Activated CD4-positive, alpha-beta T cell treated with anti-CD3 and anti-CD28 coated beads, Interleukin-2, amount 10 ng/mL, durations not matched to agents 7 days and 5 days (primary cell): ENCODE data around the gene SERPINA6. TPM values are rescaled to one million over a fixed set of nuclear protein-coding genes. Genes with fewer than 3 reads are reported as not detected.
"Not testable (repeated sequence)": the region's sequence is repeated elsewhere in the genome, so short reads cannot be mapped to it uniquely, and the experiment has no call there.

Source experiments
- CTCF ChIA-PET: fragments of 350-600 bp; sonication (Branson Sonifier 250); formaldehyde crosslinking; loops from one replicate; lab custom pipeline; 2021; ENCODE audit warnings: antibody characterized with exemption; lab: Charles Lee
- POLR2A ChIA-PET: fragments of 350-600 bp; sonication (Branson Sonifier 250); formaldehyde crosslinking; loops from one replicate; lab custom pipeline; 2021; ENCODE audit warnings: antibody characterized with exemption; lab: Charles Lee
- DNase-seq: peaks from one replicate; pipeline ENCODE4 v3.0.0-alpha.2; 2020
- H3K27ac Mint-ChIP-seq: one replicate; pipeline ENCODE4 v1.8.0; 2021; ENCODE audit warnings: mild to moderate bottlenecking, moderate library complexity, mixed read lengths
- H3K27me3 Mint-ChIP-seq: one replicate; pipeline ENCODE4 v1.8.0; 2021; ENCODE audit warnings: mixed read lengths
- H3K36me3 Mint-ChIP-seq: one replicate; pipeline ENCODE4 v1.8.0; 2021; ENCODE audit warnings: low read depth, mixed read lengths
- H3K4me1 Mint-ChIP-seq: one replicate; pipeline ENCODE4 v1.8.0; 2021; ENCODE audit warnings: mixed read lengths
- H3K4me3 Mint-ChIP-seq: one replicate; pipeline ENCODE4 v1.8.0; 2021; ENCODE audit warnings: mild to moderate bottlenecking, moderate library complexity, mixed read lengths
- H3K9me3 Mint-ChIP-seq: one replicate; pipeline ENCODE4 v1.8.0; 2021; ENCODE audit warnings: mixed read lengths
- total RNA-seq, 2 experiments: library from RNA; stranded (reverse); gene quantifications; one replicate each; pipeline ENCODE4 v1.2.3, GENCODE V29; 2021

The SERPINA6 gene, protein sequence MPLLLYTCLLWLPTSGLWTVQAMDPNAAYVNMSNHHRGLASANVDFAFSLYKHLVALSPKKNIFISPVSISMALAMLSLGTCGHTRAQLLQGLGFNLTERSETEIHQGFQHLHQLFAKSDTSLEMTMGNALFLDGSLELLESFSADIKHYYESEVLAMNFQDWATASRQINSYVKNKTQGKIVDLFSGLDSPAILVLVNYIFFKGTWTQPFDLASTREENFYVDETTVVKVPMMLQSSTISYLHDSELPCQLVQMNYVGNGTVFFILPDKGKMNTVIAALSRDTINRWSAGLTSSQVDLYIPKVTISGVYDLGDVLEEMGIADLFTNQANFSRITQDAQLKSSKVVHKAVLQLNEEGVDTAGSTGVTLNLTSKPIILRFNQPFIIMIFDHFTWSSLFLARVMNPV
- total RNA-seq, result not detected

DNA sequence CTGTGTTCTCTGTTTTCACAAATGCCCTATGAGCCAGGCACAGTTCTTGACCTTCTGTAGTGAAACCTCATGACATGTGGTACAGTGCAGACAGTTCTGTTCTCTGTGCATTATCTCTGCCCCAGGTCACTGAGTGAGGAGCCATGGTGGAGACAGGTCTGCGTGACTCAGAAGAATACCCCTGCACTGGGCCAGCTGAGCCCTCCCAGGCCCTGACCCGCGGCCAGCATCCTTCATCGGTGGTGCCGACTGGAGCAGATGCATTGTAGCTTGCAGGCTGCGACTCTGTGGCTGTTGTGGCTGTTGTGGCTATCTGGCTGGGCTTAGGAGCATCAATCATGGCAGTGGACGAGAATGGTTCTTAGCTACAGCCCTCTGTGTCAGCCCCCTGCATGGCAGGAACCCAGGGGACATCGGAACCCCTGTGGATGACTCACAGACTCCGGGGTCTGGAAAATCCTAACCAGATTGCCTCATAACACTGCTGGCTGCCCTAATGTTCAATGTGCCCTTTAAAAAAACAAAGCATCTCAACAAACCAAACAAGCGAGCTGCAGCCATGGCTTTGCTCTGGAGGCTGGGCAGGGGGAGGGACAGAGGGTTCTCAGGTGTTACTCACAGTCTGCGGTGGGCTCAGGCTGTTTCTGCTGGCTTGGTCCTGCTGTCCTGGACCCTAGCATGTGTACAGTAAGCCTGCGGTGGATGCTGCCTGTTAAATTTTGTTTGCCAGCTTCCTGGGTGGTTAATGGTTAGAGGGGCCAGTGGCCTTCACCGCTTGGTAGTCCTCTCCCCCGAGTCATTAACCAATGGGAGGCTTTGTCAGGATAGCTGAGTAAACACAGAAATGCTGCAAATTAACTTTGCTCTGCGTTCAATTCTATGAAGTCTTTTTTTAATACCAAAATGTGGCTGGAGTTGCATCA lies at the start of gene SERPINA6:
TSS of gene SERPINA6 (minus strand) at position 689 of the 923 bp plus-strand sequence. CDS start 8,688 bp downstream, outside the sequence.
- H3K4me1 Mint-ChIP-seq, result no peaks in the 10 kb centered on the region
- ChIA-PET POLR2A (no interaction called here), CTCF (interaction anchor here (1.0 kb wide), 1 partner anchor 13 kb away, joined by 3 read pairs; no protein-coding TSS in a partner anchor)
- no peaks in the 10 kb centered on the region for H3K9me3 Mint-ChIP-seq
- H3K4me3 Mint-ChIP-seq, result no peak within 1 kb of the TSS
- no peaks in the 10 kb centered on the region for H3K36me3 Mint-ChIP-seq
- no peak for DNase-seq
- peaks cover under 1% of the 10 kb centered on the region for H3K27me3 Mint-ChIP-seq
- H3K27ac Mint-ChIP-seq, result no peak within 1 kb of the TSS

DNA sequence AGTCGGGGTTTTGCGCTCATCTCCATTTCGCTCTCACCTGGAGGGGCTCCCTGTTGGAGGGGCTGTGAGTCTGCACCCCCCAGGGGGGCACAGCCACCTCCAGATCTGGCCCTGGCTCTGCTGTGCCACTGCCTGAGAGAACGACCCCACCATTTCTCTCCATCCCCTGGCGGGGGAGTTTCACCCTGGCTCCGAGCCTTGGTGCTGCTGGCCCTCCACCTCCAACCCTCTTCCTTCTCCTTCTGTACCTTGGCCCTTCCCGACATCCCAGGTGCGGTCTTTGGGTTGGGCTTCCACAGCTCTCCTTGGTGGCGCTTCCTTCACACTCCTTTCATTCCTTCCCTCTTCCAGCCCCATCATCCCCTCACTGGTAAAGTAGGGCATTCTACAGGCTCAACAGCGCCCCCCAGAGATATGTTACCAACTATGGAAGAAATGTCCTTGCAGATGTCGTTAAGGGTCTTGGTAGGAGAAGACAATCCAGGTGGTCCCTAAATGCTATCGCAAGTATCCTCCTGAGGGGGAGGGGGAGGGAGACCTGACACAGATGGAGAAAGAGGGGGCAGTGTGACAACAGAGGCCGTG lies 49.0 kb upstream of the SERPINA6 start:
- no peak for DNase-seq
- POLR2A ChIA-PET, result interaction anchor here (0.7 kb wide), 1 partner anchor 11 kb away, joined by 3 read pairs; no protein-coding TSS in a partner anchor
- Mint-ChIP-seq H3K27ac (no peak overlapping the region), H3K4me1 (no peaks in the 10 kb centered on the region), H3K27me3 (no peaks in the 10 kb centered on the region), H3K36me3 (no peaks in the 10 kb centered on the region), H3K4me3 (no peak overlapping the region), H3K9me3 (no peaks in the 10 kb centered on the region)
- CTCF ChIA-PET, result no interaction called here

GRCh38 chr14:94370524-94370910 lies 47.4 kb upstream of the SERPINA6 start:
- H3K27me3 Mint-ChIP-seq, result no peaks in the 10 kb centered on the region
- H3K36me3 Mint-ChIP-seq, result no peaks in the 10 kb centered on the region
- ChIA-PET CTCF (no interaction called here), POLR2A (no interaction called here)
- H3K4me3 Mint-ChIP-seq, result no peak overlapping the region
- H3K9me3 Mint-ChIP-seq, result no peaks in the 10 kb centered on the region
- DNase-seq, result no peak
- no peaks in the 10 kb centered on the region for H3K4me1 Mint-ChIP-seq
- H3K27ac Mint-ChIP-seq, result no peak overlapping the region

- CTCF ChIA-PET, POLR2A ChIA-PET, H3K27me3 Mint-ChIP-seq, H3K9me3 Mint-ChIP-seq, H3K4me1 Mint-ChIP-seq, H3K36me3 Mint-ChIP-seq, H3K27ac Mint-ChIP-seq, DNase-seq, H3K4me3 Mint-ChIP-seq: not testable (repeated sequence)
Observed at GRCh38 chr14:94369766-94370523, 46.8 kb upstream of the SERPINA6 start.

DNA sequence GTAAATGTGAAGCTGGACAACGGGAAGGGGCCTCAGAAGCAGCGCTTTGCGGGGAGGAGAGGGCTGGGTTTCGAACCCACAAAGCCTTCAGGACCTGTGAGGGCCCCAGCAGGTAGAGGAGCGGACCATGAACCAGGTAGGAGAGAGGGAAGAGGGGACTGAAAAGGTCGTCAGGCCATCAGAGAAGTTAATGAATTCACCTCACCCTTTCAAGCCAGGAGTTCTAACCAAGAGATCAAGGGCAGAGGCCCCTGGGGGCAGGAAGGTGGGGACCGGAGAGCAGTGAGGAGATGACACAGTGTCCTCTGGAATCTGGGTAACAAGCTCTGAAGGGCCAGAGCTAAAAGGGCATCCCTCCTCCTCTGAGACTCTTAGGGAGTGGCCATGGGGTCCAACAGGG lies 45.8 kb upstream of the SERPINA6 start:
- no peaks in the 10 kb centered on the region for H3K9me3 Mint-ChIP-seq
- H3K36me3 Mint-ChIP-seq, result no peaks in the 10 kb centered on the region
- no peaks in the 10 kb centered on the region for H3K27me3 Mint-ChIP-seq
- no peaks in the 10 kb centered on the region for H3K4me1 Mint-ChIP-seq
- no peak overlapping the region for H3K27ac Mint-ChIP-seq
- no peak overlapping the region for H3K4me3 Mint-ChIP-seq
- ChIA-PET POLR2A (interaction anchor here (0.7 kb wide), 1 partner anchor 1965 kb away, joined by 6 read pairs; no protein-coding TSS in a partner anchor), CTCF (interaction anchor here (1.2 kb wide), 1 partner anchor 16 kb away, joined by 3 read pairs; no protein-coding TSS in a partner anchor)
- DNase-seq, result no peak

DNA sequence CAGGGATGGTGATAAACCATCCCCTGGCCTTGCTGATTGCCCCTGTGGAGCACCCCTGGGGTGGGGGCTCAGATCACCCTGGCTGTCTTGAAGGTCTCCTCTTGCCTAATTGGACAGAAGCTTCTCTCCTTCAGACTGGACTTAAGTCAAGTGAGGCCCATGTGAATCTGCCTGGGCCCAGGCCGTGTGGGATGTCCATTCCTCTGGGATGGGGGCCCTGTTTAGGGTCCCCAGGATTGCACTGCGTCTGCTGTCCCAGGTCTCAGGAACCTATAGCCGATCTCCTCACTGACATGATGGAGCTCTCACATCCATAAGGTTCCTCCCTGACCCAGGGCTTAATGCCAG lies 45.1 kb upstream of the SERPINA6 start:
- no peak overlapping the region for H3K27ac Mint-ChIP-seq
- DNase-seq, result no peak
- H3K4me1 Mint-ChIP-seq, result no peaks in the 10 kb centered on the region
- no peaks in the 10 kb centered on the region for H3K27me3 Mint-ChIP-seq
- H3K4me3 Mint-ChIP-seq, result no peak overlapping the region
- CTCF ChIA-PET, result interaction anchor here (1.2 kb wide), 1 partner anchor 16 kb away, joined by 3 read pairs; no protein-coding TSS in a partner anchor
- POLR2A ChIA-PET, result no interaction called here
- H3K9me3 Mint-ChIP-seq, result no peaks in the 10 kb centered on the region
- H3K36me3 Mint-ChIP-seq, result no peaks in the 10 kb centered on the region

DNA sequence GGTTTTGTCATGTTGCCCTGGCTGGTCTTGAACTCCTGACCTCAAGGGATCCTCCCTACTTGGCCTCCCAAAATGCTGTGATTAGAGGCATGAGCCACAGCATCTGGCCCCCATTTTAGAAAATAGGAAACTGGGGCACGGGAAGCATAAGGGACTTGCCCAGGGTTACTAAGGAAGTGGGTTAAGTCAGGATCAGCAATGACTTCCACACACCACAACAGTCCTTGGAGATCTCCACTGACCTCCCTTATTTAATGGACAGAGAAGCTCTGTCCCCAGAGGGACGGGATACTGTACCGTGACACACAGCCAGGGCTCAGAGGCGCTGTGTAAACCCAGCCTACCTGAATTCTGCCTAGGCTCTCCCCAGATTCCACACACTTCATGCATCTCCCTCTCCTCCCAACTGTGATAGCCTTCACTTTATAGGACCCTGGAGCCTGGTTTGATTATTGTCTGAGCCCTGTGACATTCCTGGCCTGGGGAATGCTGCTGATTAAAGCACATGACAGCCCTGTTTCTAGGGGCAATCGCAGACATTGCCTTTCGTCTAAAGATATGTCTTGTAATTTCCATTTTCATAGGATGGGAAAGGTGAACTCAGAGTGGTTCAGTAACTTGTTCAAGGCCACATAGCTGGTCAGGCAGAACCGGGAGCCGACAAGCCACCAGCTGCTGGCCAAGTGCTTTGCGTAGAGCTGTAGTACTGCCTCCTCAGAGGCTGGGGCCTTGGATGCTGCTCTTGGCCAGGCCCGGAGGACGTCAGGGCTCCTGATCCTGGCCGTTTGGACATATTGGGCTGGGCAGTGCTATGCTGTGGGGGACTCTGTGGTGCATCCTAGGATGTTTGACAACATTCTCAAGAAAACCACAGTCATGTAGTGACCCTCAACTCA lies 44.5 kb upstream of the SERPINA6 start:
- H3K27me3 Mint-ChIP-seq, result no peaks in the 10 kb centered on the region
- no peak overlapping the region for H3K27ac Mint-ChIP-seq
- DNase-seq, result no peak
- no peaks in the 10 kb centered on the region for H3K4me1 Mint-ChIP-seq
- POLR2A ChIA-PET, result no interaction called here
- H3K9me3 Mint-ChIP-seq, result no peaks in the 10 kb centered on the region
- CTCF ChIA-PET, result interaction anchor here (1.2 kb wide), 2 partner anchors 14 to 17 kb away, joined by 3 read pairs; no protein-coding TSS in a partner anchor
- H3K36me3 Mint-ChIP-seq, result no peaks in the 10 kb centered on the region
- no peak overlapping the region for H3K4me3 Mint-ChIP-seq

DNA sequence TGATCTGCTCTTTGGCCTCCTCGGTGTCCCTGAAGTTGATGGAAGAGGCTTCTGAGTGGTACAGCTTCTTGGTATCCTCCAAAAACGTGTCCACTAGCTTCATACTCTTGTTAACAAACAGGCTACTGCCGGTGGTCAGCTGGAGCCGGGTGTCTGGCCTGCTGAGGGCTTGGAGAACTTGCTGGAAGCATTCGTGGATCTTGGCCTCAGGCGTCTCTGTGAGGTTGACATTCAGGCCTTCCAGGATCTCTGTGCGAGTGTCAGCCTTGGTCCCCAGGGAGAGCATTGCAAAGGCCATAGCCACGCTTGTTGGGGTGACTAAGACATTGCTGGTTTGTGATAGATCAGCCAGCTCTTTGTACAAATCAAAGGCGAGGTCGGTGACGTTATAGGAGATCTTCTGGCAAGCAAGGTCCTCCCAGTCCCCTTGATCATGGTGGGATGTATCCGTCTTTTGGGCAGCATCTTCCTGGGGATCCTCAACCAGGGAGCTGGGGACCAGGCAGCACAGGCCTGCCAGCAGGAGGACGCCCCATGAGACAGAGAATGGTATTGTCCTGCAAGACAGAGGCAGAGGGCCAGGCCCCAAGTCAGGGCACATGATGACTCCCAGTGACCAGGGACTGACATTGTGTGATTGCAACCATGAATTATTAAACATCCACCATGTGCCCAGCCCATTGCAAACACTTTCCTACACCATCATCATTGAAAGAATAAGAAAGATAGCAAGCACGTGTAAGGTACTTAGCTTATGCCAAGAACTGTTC lies 43.2 kb upstream of the SERPINA6 start, which contains the start of gene SERPINA2:
TSS of gene SERPINA2 (minus strand) at position 553 of the 770 bp plus-strand sequence.
- no peaks in the 10 kb centered on the region for H3K9me3 Mint-ChIP-seq
- no peak for DNase-seq
- no peaks in the 10 kb centered on the region for H3K36me3 Mint-ChIP-seq
- no peaks in the 10 kb centered on the region for H3K4me1 Mint-ChIP-seq
- ChIA-PET CTCF (interaction anchor here (0.7 to 1.2 kb wide), 3 partner anchors 16 to 1965 kb away, joined by 3 read pairs; no protein-coding TSS in a partner anchor), POLR2A (no interaction called here)
- no peak within 1 kb of the TSS for H3K27ac Mint-ChIP-seq
- no peak within 1 kb of the TSS for H3K4me3 Mint-ChIP-seq
- no peaks in the 10 kb centered on the region for H3K27me3 Mint-ChIP-seq

DNA sequence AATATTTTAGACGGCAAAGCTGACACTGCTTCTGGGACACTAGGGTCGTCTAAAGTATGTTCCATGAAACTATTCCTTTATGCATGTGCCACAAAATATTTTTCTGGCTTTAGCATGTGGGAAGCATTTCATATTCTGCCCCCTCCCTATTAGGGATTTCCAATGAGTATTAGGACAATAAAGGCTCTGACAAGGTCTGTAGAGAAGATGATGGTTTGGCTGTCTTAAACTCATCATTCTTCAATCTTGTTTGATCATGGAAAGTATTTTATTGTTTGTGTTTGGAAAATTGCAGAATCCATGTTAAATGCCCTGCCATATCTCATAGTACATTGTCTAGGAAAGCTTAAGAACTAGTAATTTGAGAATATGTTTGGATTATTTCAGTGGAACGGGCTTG lies 42.5 kb upstream of the SERPINA6 start:
- no peaks in the 10 kb centered on the region for H3K27me3 Mint-ChIP-seq
- H3K4me3 Mint-ChIP-seq, result no peak overlapping the region
- DNase-seq, result no peak
- ChIA-PET POLR2A (no interaction called here), CTCF (interaction anchor here (0.7 to 1.0 kb wide), 2 partner anchors 23 to 1966 kb away, joined by 3 read pairs; no protein-coding TSS in a partner anchor)
- H3K4me1 Mint-ChIP-seq, result no peaks in the 10 kb centered on the region
- no peak overlapping the region for H3K27ac Mint-ChIP-seq
- H3K9me3 Mint-ChIP-seq, result no peaks in the 10 kb centered on the region
- no peaks in the 10 kb centered on the region for H3K36me3 Mint-ChIP-seq

- Mint-ChIP-seq H3K4me3 (no peak overlapping the region), H3K27ac (no peak overlapping the region), H3K36me3 (no peaks in the 10 kb centered on the region), H3K27me3 (peaks cover 2% of the 10 kb centered on the region), H3K4me1 (no peaks in the 10 kb centered on the region), H3K9me3 (no peaks in the 10 kb centered on the region)
- ChIA-PET CTCF (no interaction called here), POLR2A (no interaction called here)
- no peak for DNase-seq
Observed at GRCh38 chr14:94364964-94365363, 41.8 kb upstream of the SERPINA6 start.

- H3K27ac Mint-ChIP-seq, result no peak overlapping the region
- no peaks in the 10 kb centered on the region for H3K9me3 Mint-ChIP-seq
- no peak overlapping the region for H3K4me3 Mint-ChIP-seq
- no peaks in the 10 kb centered on the region for H3K36me3 Mint-ChIP-seq
- no peaks in the 10 kb centered on the region for H3K4me1 Mint-ChIP-seq
- ChIA-PET CTCF (no interaction called here), POLR2A (no interaction called here)
- no peak for DNase-seq
- H3K27me3 Mint-ChIP-seq, result peaks cover 4% of the 10 kb centered on the region
Observed at GRCh38 chr14:94364037-94364436, 40.9 kb upstream of the SERPINA6 start.
